ENCODE results near the gene EHMT2. TPM values are rescaled to one million over a fixed set of nuclear protein-coding genes. Genes with fewer than 3 reads are reported as not detected.

EHMT2 gene
- total and polyA plus RNA-seq, 2 of the 13 experiments (the other 11 are each of a cell fraction or from before 2014, with no cell fraction given): 55.2 to 69.2 TPM

- TF ChIP-seq SIN3A (IDR thresholded peaks at IDR 0.05; ENCODE audit: borderline replicate concordance, low read depth, low read length) (0 out of 2 replicates have a peak, but pooled peaks have one; percentile 4), ZNF687 (CRISPR knock-in tag; IDR thresholded peaks at IDR 0.05) (peak; percentile 44), ZBTB33 (CRISPR knock-in tag; IDR thresholded peaks at IDR 0.05) (peak; percentile 87), RCOR2 (CRISPR knock-in tag; IDR thresholded peaks at IDR 0.05) (no peak), TIGD3 (CRISPR knock-in tag; IDR thresholded peaks at IDR 0.05; ENCODE audit: borderline replicate concordance) (no peak), FOXP4 (CRISPR knock-in tag; IDR thresholded peaks at IDR 0.05) (0 out of 2 replicates have a peak, but pooled peaks have one; percentile 3), ZNF782 (CRISPR knock-in tag; IDR thresholded peaks at IDR 0.05; ENCODE audit: borderline replicate concordance) (peak; percentile 32; the same call in 1 of the 2 replicates), PATZ1 (CRISPR knock-in tag; IDR thresholded peaks at IDR 0.05) (peak; percentile 95), KDM5A (IDR thresholded peaks at IDR 0.05; ENCODE audit: borderline replicate concordance, low read length) (no peak), ZNF629 (CRISPR knock-in tag; conservative IDR thresholded peaks at IDR 0.05) (0 out of 2 replicates have a peak, but pooled peaks have one; percentile 3), MTA3 (CRISPR knock-in tag; IDR thresholded peaks at IDR 0.05) (no peak), ZNF570 (CRISPR knock-in tag; IDR thresholded peaks at IDR 0.05; ENCODE audit: borderline replicate concordance) (no peak), THRA (CRISPR knock-in tag; IDR thresholded peaks at IDR 0.05; ENCODE audit: borderline replicate concordance) (no peak), RARA (CRISPR knock-in tag; IDR thresholded peaks at IDR 0.05) (peak; percentile 3; the same call in 1 of the 2 replicates)
These were observed 4.0 kb upstream of the EHMT2 start (continued) for GRCh38 chr6:31901415-31901952.

Data from HepG2 (cell line).